A549 (cell line): ENCODE measurements around the gene ZSCAN25. TPM values are rescaled to one million over a fixed set of nuclear protein-coding genes. Genes with fewer than 3 reads are reported as not detected.

ENCODE experiments used
- ATAC-seq, 2 experiments: fragments of 200-7000 bp in 1 of 2; fragments of >200 bp in 1 of 2; cut with Nextera tagmentation in 1 of 2; cut with Tn5 transposase in 1 of 2; 3 replicates each; pipeline versions ENCODE4 v1.8.0 to v1.9.1; 2018 to 2020; ENCODE audit warnings: mild to moderate bottlenecking in 1 of 2, moderate library complexity in 1 of 2
- CTCF ChIA-PET: fragments of 300-600 bp; sonication (Branson Sonifier 250); formaldehyde crosslinking; extraction: SDS; loops from one replicate; lab custom pipeline; 2021; ENCODE audit warnings: antibody characterized with exemption, inconsistent platforms; lab: Yijun Ruan, JAX
- POLR2A ChIA-PET: fragments of 350-600 bp; formaldehyde crosslinking; extraction: SDS; loops from one replicate; lab custom pipeline; 2021; ENCODE audit warnings: antibody characterized with exemption, inconsistent platforms; lab: Yijun Ruan, JAX
- DNase-seq, 2 experiments: peaks; one replicate each; pipeline versions ENCODE4 v3.0.0 to v3.0.0-alpha.2; 2011 to 2016; ENCODE audit warnings: low read depth in 1 of 2, low spot score in 1 of 2
- FAIRE-seq: peaks from 2 replicates; lab custom pipeline; 2011; peaks lifted over from hg19 to GRCh38; lab: Jason Lieb, UNC
- H3K27ac ChIP-seq, 2 experiments: fragments of >200 bp; sonication (Bioruptor Twin); formaldehyde crosslinking; 3 replicates each; pipeline ENCODE4 v1.5.1; 2016 to 2017
- H3K4me1 ChIP-seq: fragments of >200 bp; sonication (Bioruptor Twin); formaldehyde crosslinking; 3 replicates; pipeline ENCODE4 v1.6.1; 2016
- H3K4me2 ChIP-seq: fragments of >200 bp; sonication (Bioruptor Twin); formaldehyde crosslinking; 3 replicates; pipeline ENCODE4 v1.6.1; 2016
- H3K4me3 ChIP-seq: fragments of >200 bp; sonication (Bioruptor Twin); formaldehyde crosslinking; 3 replicates; pipeline ENCODE4 v1.5.1; 2016
- H3K9me3 ChIP-seq: fragments of >200 bp; sonication (Bioruptor Twin); formaldehyde crosslinking; 3 replicates; pipeline ENCODE4 v1.6.1; 2016
- BCL3 ChIP-seq: fragments of >200 bp; sonication (Bioruptor Twin); formaldehyde crosslinking; IDR thresholded peaks from 3 replicates; pipeline ENCODE4 v1.6.1; 2016
- BHLHE40 ChIP-seq: IDR thresholded peaks from 2 replicates; pipeline ENCODE4 v1.6.1; 2012; ENCODE audit warnings: low read depth, low read length, inconsistent platforms
- CBX2 ChIP-seq: fragments of 200-600 bp; sonication (generic); IDR thresholded peaks from 2 replicates; pipeline ENCODE4 v1.6.1; 2016; ENCODE audit warnings: low read depth, mild to moderate bottlenecking, borderline replicate concordance
- CBX8 ChIP-seq: fragments of 200-600 bp; sonication (generic); IDR thresholded peaks from 2 replicates; pipeline ENCODE4 v1.6.1; 2016
- CHD2 ChIP-seq: fragments of 150-350 bp; IDR thresholded peaks from 2 replicates; pipeline ENCODE4 v1.6.1; 2014; ENCODE audit warnings: low read length; ENCODE audit not compliant: partially characterized antibody
- CTCF ChIP-seq: fragments of >200 bp; sonication (Bioruptor Twin); formaldehyde crosslinking; IDR thresholded peaks from 3 replicates; pipeline ENCODE4 v1.5.1; 2016
- E2F6 ChIP-seq: IDR thresholded peaks from 2 replicates; pipeline ENCODE4 v1.6.1; 2012; ENCODE audit warnings: low read depth, borderline replicate concordance
- EHMT2 ChIP-seq: fragments of 200-600 bp; sonication (generic); IDR thresholded peaks from 2 replicates; pipeline ENCODE4 v1.6.1; 2016; ENCODE audit warnings: antibody characterized with exemption, low read depth, mild to moderate bottlenecking, moderate library complexity
- FOXS1 ChIP-seq: fragments of 250-450 bp; sonication (Bioruptor Pico); IDR thresholded peaks from 2 replicates; pipeline ENCODE4 v1.5.0; 2020; ENCODE audit warnings: mild to moderate bottlenecking, moderate library complexity
- HOXB5 ChIP-seq: fragments of 250-450 bp; sonication (Bioruptor Pico); IDR thresholded peaks from 2 replicates; pipeline ENCODE4 v1.5.0; 2020; ENCODE audit warnings: mild to moderate bottlenecking, moderate library complexity
- JUN ChIP-seq, 2 experiments: fragments of >200 bp; sonication (Bioruptor Twin); formaldehyde crosslinking; IDR thresholded peaks; 2 replicates in 1 of 2; 3 replicates in 1 of 2; pipeline ENCODE4 v1.6.1; 2016 to 2017
- JUNB ChIP-seq: fragments of >200 bp; sonication (Bioruptor Twin); formaldehyde crosslinking; IDR thresholded peaks from 2 replicates; pipeline ENCODE4 v1.6.1; 2016
- MAFK ChIP-seq: fragments of 450-650 bp; IDR thresholded peaks from 2 replicates; pipeline ENCODE4 v1.6.1; 2014; ENCODE audit not compliant: partially characterized antibody
- MAZ ChIP-seq: fragments of 150-350 bp; IDR thresholded peaks from 2 replicates; pipeline ENCODE4 v1.6.1; 2014; ENCODE audit warnings: antibody characterized with exemption, low read depth, low read length, borderline replicate concordance
- NPAS2 ChIP-seq: fragments of 250-450 bp; sonication (Bioruptor Pico); IDR thresholded peaks from 2 replicates; pipeline ENCODE4 v1.8.0; 2022; ENCODE audit warnings: mild to moderate bottlenecking, moderate library complexity, borderline replicate concordance
- REST ChIP-seq: fragments of 200-600 bp; sonication (generic); IDR thresholded peaks from 2 replicates; pipeline ENCODE4 v1.6.1; 2016; ENCODE audit warnings: antibody characterized with exemption, mild to moderate bottlenecking, moderate library complexity
- RFX5 ChIP-seq: fragments of 450-650 bp; IDR thresholded peaks from 2 replicates; pipeline ENCODE4 v1.7.1; 2014; ENCODE audit warnings: antibody characterized with exemption, mild to moderate bottlenecking, moderate library complexity
- TP53 ChIP-seq: fragments of 250-450 bp; sonication (Bioruptor Pico); IDR thresholded peaks from 2 replicates; pipeline ENCODE4 v1.5.0; 2021; ENCODE audit warnings: mild to moderate bottlenecking, moderate library complexity
- ZC3H11A ChIP-seq: fragments of 450-650 bp; IDR thresholded peaks from 2 replicates; pipeline ENCODE4 v1.6.1; 2014; ENCODE audit warnings: antibody characterized with exemption, mild to moderate bottlenecking
- ZSCAN20 ChIP-seq: fragments of 250-450 bp; sonication (Bioruptor Pico); IDR thresholded peaks from 2 replicates; pipeline ENCODE4 v1.8.0; 2022; ENCODE audit warnings: mild to moderate bottlenecking, moderate library complexity
- whole genome bisulfite sequencing: methylation state at CpG from one replicate; pipeline ENCODE4 v1.1.6; 2017; ENCODE audit errors: missing lambda C conversion rate; 5-methylcytosine and 5-hydroxymethylcytosine counted together
- polyA plus RNA-seq, 4 experiments: library from polyadenylated mRNA; depleted of rRNA in 3 of 4; stranded (reverse); fragments of >200 nt; fragmentation: RNase III in 1 of 4; extraction: RNeasy Plus Mini Kit Qiagen cat#74134 plus additional on column Dnase treatment in 1 of 4; gene quantifications; 2 replicates in 3 of 4; 3 replicates in 1 of 4; pipeline ENCODE4 v1.2.3, GENCODE V29; 2011 to 2017
- TF ChIP-seq, protein P1 (sequence below): fragments of 250-450 bp; sonication (Bioruptor Pico); IDR thresholded peaks from 2 replicates; pipeline ENCODE4 v1.5.0; 2020; ENCODE audit warnings: low read depth, mild to moderate bottlenecking, moderate library complexity
- TF ChIP-seq, protein P2 (sequence below): IDR thresholded peaks from 2 replicates; pipeline ENCODE4 v1.6.1; 2012
- TF ChIP-seq, protein P3 (sequence below): fragments of 150-350 bp; IDR thresholded peaks from 2 replicates; pipeline ENCODE4 v1.6.1; 2014; ENCODE audit warnings: low read depth, mild to moderate bottlenecking, low read length

ZSCAN25 gene
- polyA plus RNA-seq, 2 of the 4 experiments (the other 2 are of a cell fraction), result 7.5 to 9.3 TPM

GRCh38 chr7:99638731-99639130 is 22.0 kb downstream of the ZSCAN25 start:
- Histone ChIP-seq H3K4me2 (no peak overlapping the region), H3K4me3 (no peak overlapping the region), H3K9me3 (no peaks in the 10 kb centered on the region), H3K4me1 (no peaks in the 10 kb centered on the region), H3K27ac (no peak overlapping the region)
- WGBS, result 96% methylated on average over 23 of the region's 23 CpGs
- TF ChIP-seq E2F6 (no peak), HOXB5 (CRISPR knock-in tag) (no peak), TP53 (CRISPR knock-in tag) (no peak), JUN (IDR thresholded peaks at IDR 0.05) (no peak), ZSCAN20 (CRISPR knock-in tag) (no peak), CTCF (no peak), BCL3 (no peak), FOXS1 (CRISPR knock-in tag) (no peak), MAZ (no peak), JUNB (no peak), CHD2 (no peak), REST (no peak)
- TF ChIP-seq, protein P1, sequence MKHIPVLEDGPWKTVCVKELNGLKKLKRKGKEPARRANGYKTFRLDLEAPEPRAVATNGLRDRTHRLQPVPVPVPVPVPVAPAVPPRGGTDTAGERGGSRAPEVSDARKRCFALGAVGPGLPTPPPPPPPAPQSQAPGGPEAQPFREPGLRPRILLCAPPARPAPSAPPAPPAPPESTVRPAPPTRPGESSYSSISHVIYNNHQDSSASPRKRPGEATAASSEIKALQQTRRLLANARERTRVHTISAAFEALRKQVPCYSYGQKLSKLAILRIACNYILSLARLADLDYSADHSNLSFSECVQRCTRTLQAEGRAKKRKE (CRISPR knock-in tag), result no peak
- ATAC-seq (no peak), FAIRE-seq (no peak), DNase-seq (no peak)
- POLR2A ChIA-PET, result no interaction called here
- CTCF ChIA-PET, result interaction anchor here (0.7 kb wide), 1 partner anchor 10 kb away, joined by 4 read pairs; no protein-coding TSS in a partner anchor

- CTCF ChIA-PET, result interaction anchor here (0.6 to 2.2 kb wide), 2 partner anchors 8 to 124 kb away, joined by 3 to 9 read pairs; no protein-coding TSS in a partner anchor
- TF ChIP-seq TP53 (CRISPR knock-in tag) (no peak), MAFK (no peak), NPAS2 (no peak), EHMT2 (no peak), CTCF (no peak), BHLHE40 (no peak), CBX2 (no peak), RFX5 (no peak), ZC3H11A (no peak), CBX8 (no peak)
- TF ChIP-seq, protein P2, sequence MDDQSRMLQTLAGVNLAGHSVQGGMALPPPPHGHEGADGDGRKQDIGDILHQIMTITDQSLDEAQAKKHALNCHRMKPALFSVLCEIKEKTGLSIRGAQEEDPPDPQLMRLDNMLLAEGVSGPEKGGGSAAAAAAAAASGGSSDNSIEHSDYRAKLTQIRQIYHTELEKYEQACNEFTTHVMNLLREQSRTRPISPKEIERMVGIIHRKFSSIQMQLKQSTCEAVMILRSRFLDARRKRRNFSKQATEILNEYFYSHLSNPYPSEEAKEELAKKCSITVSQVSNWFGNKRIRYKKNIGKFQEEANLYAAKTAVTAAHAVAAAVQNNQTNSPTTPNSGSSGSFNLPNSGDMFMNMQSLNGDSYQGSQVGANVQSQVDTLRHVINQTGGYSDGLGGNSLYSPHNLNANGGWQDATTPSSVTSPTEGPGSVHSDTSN, result no peak
- TF ChIP-seq, protein P3, sequence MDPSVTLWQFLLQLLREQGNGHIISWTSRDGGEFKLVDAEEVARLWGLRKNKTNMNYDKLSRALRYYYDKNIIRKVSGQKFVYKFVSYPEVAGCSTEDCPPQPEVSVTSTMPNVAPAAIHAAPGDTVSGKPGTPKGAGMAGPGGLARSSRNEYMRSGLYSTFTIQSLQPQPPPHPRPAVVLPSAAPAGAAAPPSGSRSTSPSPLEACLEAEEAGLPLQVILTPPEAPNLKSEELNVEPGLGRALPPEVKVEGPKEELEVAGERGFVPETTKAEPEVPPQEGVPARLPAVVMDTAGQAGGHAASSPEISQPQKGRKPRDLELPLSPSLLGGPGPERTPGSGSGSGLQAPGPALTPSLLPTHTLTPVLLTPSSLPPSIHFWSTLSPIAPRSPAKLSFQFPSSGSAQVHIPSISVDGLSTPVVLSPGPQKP, result no peak
Observed at GRCh38 chr7:99639267-99639666, 22.5 kb downstream of the ZSCAN25 start.

More at GRCh38 chr7:99639267-99639666, 22.5 kb downstream of the ZSCAN25 start:
- H3K9me3 ChIP-seq, result no peaks in the 10 kb centered on the region
- no peaks in the 10 kb centered on the region for H3K4me1 ChIP-seq
- no peak overlapping the region for H3K4me2 ChIP-seq
- no peak for FAIRE-seq
- H3K27ac ChIP-seq, result no peak overlapping the region
- ATAC-seq, result no peak
- POLR2A ChIA-PET, result no interaction called here
- no peak for DNase-seq
- H3K4me3 ChIP-seq, result no peak overlapping the region
